SHP77 (cell line): ENCODE measurements around the gene LRFN2.
A peak's percentile ranks its signal among the peaks of the same experiment; 100 is the strongest.

ENCODE experiments used
- DNase-seq, 2 experiments: peaks; one replicate each; lab custom pipeline; 2025; lab: John Stamatoyannopoulos, UW

The LRFN2 gene

GRCh38 chr6:40586369-40587201 lies 579 bp downstream of the LRFN2 start:
- no peak for DNase-seq

GRCh38 chr6:40585651-40586269 lies 1.4 kb downstream of the LRFN2 start:
- peak; percentile 86 to 88 for DNase-seq

GRCh38 chr6:40585223-40585622 lies 1.9 kb downstream of the LRFN2 start:
- DNase-seq: no peak

- DNase-seq: no peak
Measured at GRCh38 chr6:40584741-40585140, 2.4 kb downstream of the LRFN2 start.

GRCh38 chr6:40583709-40584108 lies 3.5 kb downstream of the LRFN2 start:
- DNase-seq: peak; percentile 11 to 23

GRCh38 chr6:40582892-40583291 lies 4.3 kb downstream of the LRFN2 start:
- DNase-seq: no peak

GRCh38 chr6:40579101-40579500 lies 8.1 kb downstream of the LRFN2 start:
- no peak for DNase-seq

- DNase-seq: no peak
Measured at GRCh38 chr6:40577672-40578071, 9.5 kb downstream of the LRFN2 start.

GRCh38 chr6:40573221-40573620 lies 13.9 kb downstream of the LRFN2 start:
- DNase-seq: no peak

- DNase-seq: no peak
Measured at GRCh38 chr6:40569162-40569910, 17.8 kb downstream of the LRFN2 start.

- no peak for DNase-seq
Measured at GRCh38 chr6:40568062-40568708, 19.0 kb downstream of the LRFN2 start.

- DNase-seq: no peak
Measured at GRCh38 chr6:40563111-40563510, 24.1 kb downstream of the LRFN2 start.

GRCh38 chr6:40559056-40559455 lies 28.1 kb downstream of the LRFN2 start:
- DNase-seq: no peak

- DNase-seq: no peak
Measured at GRCh38 chr6:40558102-40558501, 29.1 kb downstream of the LRFN2 start.

GRCh38 chr6:40556881-40557280 lies 30.3 kb downstream of the LRFN2 start:
- DNase-seq: no peak

GRCh38 chr6:40556023-40556422 lies 31.1 kb downstream of the LRFN2 start:
- DNase-seq: no peak

- DNase-seq: no peak
Measured at GRCh38 chr6:40555092-40555491, 32.1 kb downstream of the LRFN2 start.

- DNase-seq: no peak
Measured at GRCh38 chr6:40552941-40553340, 34.2 kb downstream of the LRFN2 start.

GRCh38 chr6:40551966-40552505 lies 35.1 kb downstream of the LRFN2 start:
- DNase-seq: no peak

- peak; percentile 8 to 14 for DNase-seq
Measured at GRCh38 chr6:40550202-40551101, 36.7 kb downstream of the LRFN2 start.

- DNase-seq: no peak
Measured at GRCh38 chr6:40545954-40546353, 41.2 kb downstream of the LRFN2 start.
